ENCODE measurements around the gene IL17RD. TPM values are rescaled to one million over a fixed set of nuclear protein-coding genes. Genes with fewer than 3 reads are reported as not detected.

Gene IL17RD
- total RNA-seq, 1 experiment from 2014 or later, result 1.3 TPM

DNA sequence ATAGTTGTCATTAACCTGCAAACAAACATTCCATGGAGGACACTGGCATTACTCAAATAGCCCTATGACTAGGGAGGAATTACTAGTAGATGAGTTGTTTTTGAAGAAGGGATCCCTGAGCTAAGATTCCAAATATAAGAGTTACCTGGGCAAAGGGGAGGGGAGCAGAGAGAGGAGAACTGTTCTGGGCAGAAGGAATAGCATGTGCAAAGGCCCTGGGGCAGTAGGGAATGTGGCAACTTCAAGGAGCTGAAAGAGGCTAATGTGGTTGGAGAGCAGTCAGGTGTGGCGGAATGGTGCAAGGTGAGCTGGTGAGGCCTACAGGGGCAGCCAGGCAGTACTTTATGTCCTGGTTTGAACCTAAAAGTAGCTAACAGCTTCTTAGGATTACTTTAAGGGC, 5.8 kb upstream of the IL17RD start:
- no peak for DNase-seq (ENCODE audit: low spot score)
- no peaks in the 10 kb centered on the region for H3K4me1 ChIP-seq (ENCODE audit: insufficient read depth, low read length, poor library complexity, severe bottlenecking)
- CTCF ChIA-PET, result no interaction called here
- H3K27ac ChIP-seq (ENCODE audit: low read depth, low read length, poor library complexity, severe bottlenecking), result no peak overlapping the region
- H3K4me3 ChIP-seq (ENCODE audit: low read depth, low read length, poor library complexity, severe bottlenecking), result no peak overlapping the region
- no peaks in the 10 kb centered on the region for H3K36me3 ChIP-seq (ENCODE audit: insufficient read depth, low read length, poor library complexity, severe bottlenecking)
- TF ChIP-seq, protein P1, sequence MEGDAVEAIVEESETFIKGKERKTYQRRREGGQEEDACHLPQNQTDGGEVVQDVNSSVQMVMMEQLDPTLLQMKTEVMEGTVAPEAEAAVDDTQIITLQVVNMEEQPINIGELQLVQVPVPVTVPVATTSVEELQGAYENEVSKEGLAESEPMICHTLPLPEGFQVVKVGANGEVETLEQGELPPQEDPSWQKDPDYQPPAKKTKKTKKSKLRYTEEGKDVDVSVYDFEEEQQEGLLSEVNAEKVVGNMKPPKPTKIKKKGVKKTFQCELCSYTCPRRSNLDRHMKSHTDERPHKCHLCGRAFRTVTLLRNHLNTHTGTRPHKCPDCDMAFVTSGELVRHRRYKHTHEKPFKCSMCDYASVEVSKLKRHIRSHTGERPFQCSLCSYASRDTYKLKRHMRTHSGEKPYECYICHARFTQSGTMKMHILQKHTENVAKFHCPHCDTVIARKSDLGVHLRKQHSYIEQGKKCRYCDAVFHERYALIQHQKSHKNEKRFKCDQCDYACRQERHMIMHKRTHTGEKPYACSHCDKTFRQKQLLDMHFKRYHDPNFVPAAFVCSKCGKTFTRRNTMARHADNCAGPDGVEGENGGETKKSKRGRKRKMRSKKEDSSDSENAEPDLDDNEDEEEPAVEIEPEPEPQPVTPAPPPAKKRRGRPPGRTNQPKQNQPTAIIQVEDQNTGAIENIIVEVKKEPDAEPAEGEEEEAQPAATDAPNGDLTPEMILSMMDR (conservative IDR thresholded peaks at IDR 0.05; ENCODE audit: low read depth, low read length), result no peak
- TF ChIP-seq EZH2 (IDR thresholded peaks at IDR 0.05; ENCODE audit: borderline replicate concordance, low read depth, low read length, poor library complexity, severe bottlenecking), result no peak
- POLR2A ChIA-PET (ENCODE audit: low non-redundant PET), result no interaction called here
- intact Hi-C loops (cut with micrococcal nuclease; ENCODE audit: unreplicated experiment), result no loop called here
- no peaks in the 10 kb centered on the region for H3K27me3 ChIP-seq (replicated peaks; ENCODE audit: insufficient read depth, low read depth, low read length, poor library complexity)
- no peaks in the 10 kb centered on the region for H3K9me3 ChIP-seq (ENCODE audit: low read depth, low read length, poor library complexity, severe bottlenecking)
- no TSS peak for BruUV-seq (replicated peaks)

DNA sequence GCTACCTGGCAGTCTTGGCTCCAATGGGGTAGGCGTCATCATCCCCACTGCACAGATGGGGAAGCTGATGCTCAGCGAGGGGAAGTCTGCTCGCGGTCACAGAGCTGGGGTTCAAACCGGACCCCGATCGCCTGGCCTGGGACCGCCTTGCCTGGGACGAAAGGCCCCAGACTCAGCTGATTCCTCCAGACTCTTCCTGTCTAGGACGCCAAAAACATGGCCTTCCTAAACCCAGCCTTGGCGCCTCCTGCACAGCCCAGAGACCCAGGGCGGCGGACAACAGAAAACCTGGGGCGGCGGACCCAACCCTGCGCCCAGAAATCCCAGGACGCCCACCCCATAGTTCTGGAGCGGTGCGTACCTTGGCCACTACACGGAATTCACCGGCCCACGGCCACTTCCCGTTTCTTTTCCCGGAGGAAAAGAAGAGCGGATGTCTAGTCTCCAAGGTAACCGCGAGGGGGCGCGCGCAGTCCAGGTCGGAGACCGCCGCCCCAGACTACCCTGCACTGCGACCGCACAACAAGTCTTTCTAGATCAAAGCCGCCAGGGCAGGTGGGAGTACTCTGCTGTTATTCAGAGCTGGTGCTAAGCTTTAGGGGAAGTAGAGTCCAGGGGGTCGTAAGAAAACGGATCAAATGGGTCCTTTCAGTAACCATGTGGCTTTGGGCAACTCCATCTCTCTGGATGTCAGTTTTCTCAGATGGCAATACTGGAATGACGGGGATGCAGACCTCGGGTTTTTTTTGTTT, 4.9 kb upstream of the IL17RD start:
- intact Hi-C loops (cut with micrococcal nuclease; ENCODE audit: unreplicated experiment), result loop anchor here (5.0 kb wide), 1 partner anchor 52 kb away; no protein-coding TSS in a partner anchor
- no peaks in the 10 kb centered on the region for H3K36me3 ChIP-seq (ENCODE audit: insufficient read depth, low read length, poor library complexity, severe bottlenecking)
- peak overlapping the region; percentile 19 for H3K4me3 ChIP-seq (ENCODE audit: low read depth, low read length, poor library complexity, severe bottlenecking)
- no peaks in the 10 kb centered on the region for H3K27me3 ChIP-seq (replicated peaks; ENCODE audit: insufficient read depth, low read depth, low read length, poor library complexity)
- no TSS peak for BruUV-seq (replicated peaks)
- no peaks in the 10 kb centered on the region for H3K4me1 ChIP-seq (ENCODE audit: insufficient read depth, low read length, poor library complexity, severe bottlenecking)
- POLR2A ChIA-PET (ENCODE audit: low non-redundant PET), result no interaction called here
- H3K9me3 ChIP-seq (ENCODE audit: low read depth, low read length, poor library complexity, severe bottlenecking), result no peaks in the 10 kb centered on the region
- TF ChIP-seq, protein P1 (conservative IDR thresholded peaks at IDR 0.05; ENCODE audit: low read depth, low read length), result peak; percentile 79
- no peak for TF ChIP-seq EZH2 (IDR thresholded peaks at IDR 0.05; ENCODE audit: borderline replicate concordance, low read depth, low read length, poor library complexity, severe bottlenecking)
- peak; percentile 54 for DNase-seq (ENCODE audit: low spot score)
- CTCF ChIA-PET, result no interaction called here
- no peak overlapping the region for H3K27ac ChIP-seq (ENCODE audit: low read depth, low read length, poor library complexity, severe bottlenecking)

DNA sequence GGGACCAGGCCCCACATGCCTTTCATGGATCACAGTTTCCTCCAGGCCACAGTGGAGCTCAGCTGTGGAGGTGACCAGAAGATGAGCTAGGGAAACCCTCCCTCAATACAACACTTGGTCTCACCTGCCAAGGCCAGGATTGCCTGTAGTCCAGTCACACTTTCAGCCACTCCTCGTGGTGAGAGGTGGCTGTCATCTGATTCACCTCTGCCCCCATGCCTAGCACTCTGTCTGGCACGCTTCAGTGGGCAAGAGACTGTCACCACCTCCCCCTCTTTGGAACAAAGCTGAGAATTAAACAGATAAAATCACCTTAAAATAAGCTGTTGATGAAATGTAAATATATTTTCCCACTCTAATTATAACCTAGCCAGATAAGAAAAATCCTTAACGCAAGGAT, 4.0 kb upstream of the IL17RD start:
- BruUV-seq (replicated peaks), result no TSS peak
- H3K27me3 ChIP-seq (replicated peaks; ENCODE audit: insufficient read depth, low read depth, low read length, poor library complexity), result peaks cover 4% of the 10 kb centered on the region
- no peak overlapping the region for H3K4me3 ChIP-seq (ENCODE audit: low read depth, low read length, poor library complexity, severe bottlenecking)
- CTCF ChIA-PET, result no interaction called here
- TF ChIP-seq, protein P1 (conservative IDR thresholded peaks at IDR 0.05; ENCODE audit: low read depth, low read length), result no peak
- TF ChIP-seq EZH2 (IDR thresholded peaks at IDR 0.05; ENCODE audit: borderline replicate concordance, low read depth, low read length, poor library complexity, severe bottlenecking), result no peak
- no peak for DNase-seq (ENCODE audit: low spot score)
- H3K9me3 ChIP-seq (ENCODE audit: low read depth, low read length, poor library complexity, severe bottlenecking), result no peaks in the 10 kb centered on the region
- H3K27ac ChIP-seq (ENCODE audit: low read depth, low read length, poor library complexity, severe bottlenecking), result no peak overlapping the region
- intact Hi-C loops (cut with micrococcal nuclease; ENCODE audit: unreplicated experiment), result loop anchor here (5.0 kb wide), 1 partner anchor 53 kb away; no protein-coding TSS in a partner anchor
- no peaks in the 10 kb centered on the region for H3K36me3 ChIP-seq (ENCODE audit: insufficient read depth, low read length, poor library complexity, severe bottlenecking)
- POLR2A ChIA-PET (ENCODE audit: low non-redundant PET), result no interaction called here
- H3K4me1 ChIP-seq (ENCODE audit: insufficient read depth, low read length, poor library complexity, severe bottlenecking), result no peaks in the 10 kb centered on the region
